ENCODE measurements around the gene TMEM167A.

DNA sequence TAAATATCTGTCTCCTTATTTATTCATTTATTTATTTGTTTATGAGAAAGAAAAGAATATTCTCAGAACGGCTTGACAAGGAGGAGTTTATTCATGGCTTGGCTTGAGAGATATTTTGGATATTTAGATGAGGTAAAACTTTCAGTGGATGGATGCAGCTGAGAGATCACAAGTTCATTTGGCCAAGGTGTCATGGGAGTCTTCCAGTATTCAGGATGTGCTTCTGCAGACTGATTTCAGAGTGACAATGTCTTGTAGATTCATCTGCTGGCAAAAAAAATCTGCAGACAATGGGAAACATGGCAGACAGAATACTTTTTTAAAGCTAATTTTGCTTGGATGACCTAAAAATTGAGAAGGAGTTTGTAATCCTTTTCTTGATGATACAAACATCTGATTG, 38.6 kb upstream of the TMEM167A start:
- TF ChIP-seq, protein P1, sequence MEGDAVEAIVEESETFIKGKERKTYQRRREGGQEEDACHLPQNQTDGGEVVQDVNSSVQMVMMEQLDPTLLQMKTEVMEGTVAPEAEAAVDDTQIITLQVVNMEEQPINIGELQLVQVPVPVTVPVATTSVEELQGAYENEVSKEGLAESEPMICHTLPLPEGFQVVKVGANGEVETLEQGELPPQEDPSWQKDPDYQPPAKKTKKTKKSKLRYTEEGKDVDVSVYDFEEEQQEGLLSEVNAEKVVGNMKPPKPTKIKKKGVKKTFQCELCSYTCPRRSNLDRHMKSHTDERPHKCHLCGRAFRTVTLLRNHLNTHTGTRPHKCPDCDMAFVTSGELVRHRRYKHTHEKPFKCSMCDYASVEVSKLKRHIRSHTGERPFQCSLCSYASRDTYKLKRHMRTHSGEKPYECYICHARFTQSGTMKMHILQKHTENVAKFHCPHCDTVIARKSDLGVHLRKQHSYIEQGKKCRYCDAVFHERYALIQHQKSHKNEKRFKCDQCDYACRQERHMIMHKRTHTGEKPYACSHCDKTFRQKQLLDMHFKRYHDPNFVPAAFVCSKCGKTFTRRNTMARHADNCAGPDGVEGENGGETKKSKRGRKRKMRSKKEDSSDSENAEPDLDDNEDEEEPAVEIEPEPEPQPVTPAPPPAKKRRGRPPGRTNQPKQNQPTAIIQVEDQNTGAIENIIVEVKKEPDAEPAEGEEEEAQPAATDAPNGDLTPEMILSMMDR (IDR thresholded peaks at IDR 0.05 in 8 of 11, conservative IDR thresholded peaks at IDR 0.05 in 3 of 11) = no peak
- no peak for TF ChIP-seq POLR2A (IDR thresholded peaks at IDR 0.05)

Data from spleen (tissue), 7 donors.